Measurements from ENCODE around the gene SALL1.

- TF ChIP-seq CTCF (IDR thresholded peaks at IDR 0.05) = no peak
- TF ChIP-seq POLR2AphosphoS5 (IDR thresholded peaks at IDR 0.05; ENCODE audit: low read depth, low read length) = no peak
Measured at GRCh38 chr16:51133688-51134087, 17.4 kb downstream of the SALL1 start.
